Natural killer cell (primary cell): ENCODE results near the gene PDGFRA. TPM values are rescaled to one million over a fixed set of nuclear protein-coding genes. Genes with fewer than 3 reads are reported as not detected.

Experiments used
- ATAC-seq, 3 donors: fragments of 150-1000 bp in 2 of 3; fragments of 200-7000 bp in 1 of 3; cut with Tn5 transposase; 1 replicate in 1 of 3; 2 replicates in 2 of 3; pipeline ENCODE4 v1.10.0; 2021; ENCODE audit warnings: mild to moderate bottlenecking in 2 of 3, moderate library complexity in 2 of 3
- DNase-seq, 2 donors: peaks; one replicate each; pipeline versions ENCODE4 v3.0.0 to v3.0.0-alpha.2; 2013 to 2021; ENCODE audit warnings: mixed read lengths in 1 of 2
- H3K27ac ChIP-seq: one replicate; pipeline ENCODE4 v1.5.1; 2013; ENCODE audit warnings: mild to moderate bottlenecking, low read length
- H3K27me3 ChIP-seq: one replicate; pipeline ENCODE4 v1.6.1; 2013; ENCODE audit warnings: low read length; ENCODE audit not compliant: control insufficient read depth, insufficient read depth
- H3K36me3 ChIP-seq: one replicate; pipeline ENCODE4 v1.6.1; 2013; ENCODE audit warnings: low read length; ENCODE audit not compliant: control insufficient read depth, insufficient read depth
- H3K4me1 ChIP-seq: one replicate; pipeline ENCODE4 v1.6.1; 2013; ENCODE audit warnings: low read length; ENCODE audit not compliant: control insufficient read depth, insufficient read depth
- H3K4me3 ChIP-seq: one replicate; pipeline ENCODE4 v1.5.1; 2013; ENCODE audit warnings: low read length
- H3K9me3 ChIP-seq: one replicate; pipeline ENCODE4 v1.6.1; 2013; ENCODE audit warnings: low read length; ENCODE audit not compliant: control insufficient read depth, insufficient read depth
- H3K27ac Mint-ChIP-seq, 2 donors: one replicate each; pipeline ENCODE4 v1.8.0; 2022; ENCODE audit warnings: mild to moderate bottlenecking in 2 of 2, mixed read lengths in 2 of 2, moderate library complexity in 1 of 2
- H3K27me3 Mint-ChIP-seq, 2 donors: one replicate each; pipeline ENCODE4 v1.8.0; 2022; ENCODE audit warnings: low read depth in 2 of 2, mixed read lengths in 2 of 2
- H3K36me3 Mint-ChIP-seq: one replicate; pipeline ENCODE4 v1.8.0; 2022; ENCODE audit warnings: mixed read lengths
- H3K4me1 Mint-ChIP-seq, 2 donors: one replicate each; pipeline ENCODE4 v1.8.0; 2022; ENCODE audit warnings: mixed read lengths in 2 of 2
- H3K4me3 Mint-ChIP-seq: one replicate; pipeline ENCODE4 v1.8.0; 2022; ENCODE audit warnings: mild to moderate bottlenecking, moderate library complexity, mixed read lengths
- H3K9me3 Mint-ChIP-seq, 2 donors: one replicate each; pipeline ENCODE4 v1.8.0; 2022; ENCODE audit warnings: mixed read lengths in 2 of 2
- CTCF ChIP-seq: fragments of 200-600 bp; IDR thresholded peaks from one replicate; pipeline ENCODE4 v1.8.0; 2022; ENCODE audit warnings: antibody characterized with exemption
- WGBS: methylation state at CpG from one replicate; pipeline ENCODE4 v1.1.7; 2013; ENCODE audit warnings: missing lambda C conversion rate; ENCODE audit not compliant: insufficient coverage; 5-methylcytosine and 5-hydroxymethylcytosine counted together
- intact Hi-C: fragments of 100-400 bp; cut with micrococcal nuclease; formaldehyde crosslinking; loops from one replicate; pipeline ENCODE4 v1.14.2; 2022
- total RNA-seq, 4 donors: library from RNA; stranded (reverse); fragments of 120-200 nt in 1 of 4; gene quantifications; one replicate each; pipeline versions ENCODE4 v1.2.3 to v1.2.4, GENCODE V29; 2013 to 2022

The PDGFRA gene
- total RNA-seq, 3 donors from 2014 or later (not counting 1 experiment from before 2014, with no cell fraction given): 0.05 TPM; not detected in 2

DNA sequence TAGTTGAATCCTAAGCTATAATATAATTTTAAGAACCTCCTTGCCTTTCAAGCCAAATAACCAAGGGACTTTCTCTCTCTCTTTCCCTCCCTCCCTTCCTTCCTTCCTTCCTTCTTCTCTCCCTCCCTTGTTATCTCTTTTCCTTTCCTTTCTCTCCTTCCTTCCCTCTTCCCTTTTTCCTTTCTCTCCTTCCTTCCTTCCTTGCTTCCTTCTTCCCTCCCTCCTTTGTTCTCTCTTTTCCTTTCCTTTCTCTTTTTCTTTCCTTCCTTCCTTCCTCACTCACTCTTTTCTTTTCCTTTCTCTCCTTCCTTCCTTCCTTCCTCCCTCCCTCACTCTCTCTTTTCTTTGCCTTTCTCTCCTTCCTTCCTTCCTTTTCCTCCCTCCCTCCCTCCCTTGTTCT, 42.4 kb downstream of the PDGFRA start:
- Mint-ChIP-seq H3K4me3 (no peak overlapping the region), H3K27me3 (peaks cover 12 to 27% of the 10 kb centered on the region in 2 donors), H3K4me1 (no peaks in the 10 kb centered on the region), H3K9me3 (peaks cover 2% of the 10 kb centered on the region in 2 donors), H3K27ac (no peak overlapping the region), H3K36me3 (no peaks in the 10 kb centered on the region)
- Histone ChIP-seq H3K4me1 (no peaks in the 10 kb centered on the region), H3K4me3 (no peak overlapping the region), H3K36me3 (no peaks in the 10 kb centered on the region), H3K9me3 (no peaks in the 10 kb centered on the region), H3K27ac (no peak overlapping the region), H3K27me3 (no peaks in the 10 kb centered on the region)
- TF ChIP-seq CTCF: no peak
- ATAC-seq (no peak), DNase-seq (no peak)
- intact Hi-C loops: no loop called here

- Mint-ChIP-seq H3K36me3 (no peaks in the 10 kb centered on the region), H3K4me3 (no peak overlapping the region), H3K9me3 (peaks cover 2% of the 10 kb centered on the region in 2 donors), H3K4me1 (no peaks in the 10 kb centered on the region), H3K27me3 (peaks cover 12 to 31% of the 10 kb centered on the region in 2 donors), H3K27ac (no peak overlapping the region)
- H3K27ac ChIP-seq: no peak overlapping the region
- intact Hi-C loops: no loop called here
- DNase-seq: no peak
- 86% methylated on average over 3 of the region's 3 CpGs for WGBS
- no peak for TF ChIP-seq CTCF
- ATAC-seq: no peak
- H3K4me3 ChIP-seq: no peak overlapping the region
- no peaks in the 10 kb centered on the region for H3K27me3 ChIP-seq
- no peaks in the 10 kb centered on the region for H3K4me1 ChIP-seq
- no peaks in the 10 kb centered on the region for H3K36me3 ChIP-seq
- H3K9me3 ChIP-seq: no peaks in the 10 kb centered on the region
Measured at GRCh38 chr4:54272051-54272450, 43.0 kb downstream of the PDGFRA start.

- no peak overlapping the region for H3K27ac ChIP-seq
- 86% methylated on average over 2 of the region's 3 CpGs for WGBS
- Mint-ChIP-seq H3K27me3 (peaks cover 12 to 39% of the 10 kb centered on the region in 2 donors), H3K4me1 (no peaks in the 10 kb centered on the region), H3K4me3 (no peak overlapping the region), H3K27ac (no peak overlapping the region), H3K36me3 (no peaks in the 10 kb centered on the region), H3K9me3 (peaks cover 2% of the 10 kb centered on the region in 2 donors)
- ATAC-seq (no peak), DNase-seq (no peak)
- no peak for TF ChIP-seq CTCF
- H3K4me3 ChIP-seq: no peak overlapping the region
- no peaks in the 10 kb centered on the region for H3K4me1 ChIP-seq
- H3K27me3 ChIP-seq: no peaks in the 10 kb centered on the region
- H3K9me3 ChIP-seq: no peaks in the 10 kb centered on the region
- intact Hi-C loops: no loop called here
- H3K36me3 ChIP-seq: no peaks in the 10 kb centered on the region
Measured at GRCh38 chr4:54274264-54274663, 45.2 kb downstream of the PDGFRA start.
